DMS 273 treated with DMSO at 0.1 percent for 48 hours (cell line): ENCODE results near the gene NPIPA1.
"Not testable (repeated sequence)": the region's sequence is repeated elsewhere in the genome, so short reads cannot be mapped to it uniquely, and the experiment has no call there.

ENCODE experiments used
- DNase-seq: peaks from one replicate; lab custom pipeline; 2025; lab: John Stamatoyannopoulos, UW

Gene NPIPA1

GRCh38 chr16:14930971-14931370, 6.3 kb upstream of the NPIPA1 start:
- DNase-seq, result not testable (repeated sequence)

- DNase-seq, result not testable (repeated sequence)
These were observed 4.5 kb upstream of the NPIPA1 start for GRCh38 chr16:14932581-14933375.

- DNase-seq, result not testable (repeated sequence)
These were observed 751 bp downstream of the NPIPA1 start for GRCh38 chr16:14937994-14938393.

- not testable (repeated sequence) for DNase-seq
These were observed 5.4 kb downstream of the NPIPA1 start for GRCh38 chr16:14942686-14943085.

GRCh38 chr16:14955546-14956231, 18.4 kb downstream of the NPIPA1 start:
- no peak for DNase-seq

GRCh38 chr16:14957576-14958322, 20.5 kb downstream of the NPIPA1 start:
- no peak for DNase-seq

GRCh38 chr16:14958323-14958600, 21.0 kb downstream of the NPIPA1 start:
- DNase-seq, result no peak

- DNase-seq, result no peak
These were observed 21.7 kb downstream of the NPIPA1 start for GRCh38 chr16:14958970-14959369.

- no peak for DNase-seq
These were observed 24.4 kb downstream of the NPIPA1 start for GRCh38 chr16:14961405-14962186.

GRCh38 chr16:14963281-14964173, 26.3 kb downstream of the NPIPA1 start:
- no peak for DNase-seq

GRCh38 chr16:14965328-14965727, 28.1 kb downstream of the NPIPA1 start:
- DNase-seq, result no peak

GRCh38 chr16:14969795-14970194, 32.6 kb downstream of the NPIPA1 start:
- not testable (repeated sequence) for DNase-seq

GRCh38 chr16:14971621-14972228, 34.5 kb downstream of the NPIPA1 start:
- not testable (repeated sequence) for DNase-seq

- not testable (repeated sequence) for DNase-seq
These were observed 36.6 kb downstream of the NPIPA1 start for GRCh38 chr16:14973785-14974322.

GRCh38 chr16:14974331-14974655, 37.0 kb downstream of the NPIPA1 start:
- DNase-seq, result not testable (repeated sequence)

GRCh38 chr16:14974656-14975417, 37.6 kb downstream of the NPIPA1 start, which contains the start of gene PDXDC1:
Gene PDXDC1, plus strand, starts transcription at chr16:14975026. Its CDS starts 174 bp downstream, at chr16:14975200.
- peak; percentile 66 for DNase-seq

GRCh38 chr16:14975418-14976194, 38.4 kb downstream of the NPIPA1 start:
- not testable (repeated sequence) for DNase-seq

GRCh38 chr16:14976971-14977736, 39.9 kb downstream of the NPIPA1 start:
- not testable (repeated sequence) for DNase-seq
